Measurements from ENCODE around the gene HES3.

DNA sequence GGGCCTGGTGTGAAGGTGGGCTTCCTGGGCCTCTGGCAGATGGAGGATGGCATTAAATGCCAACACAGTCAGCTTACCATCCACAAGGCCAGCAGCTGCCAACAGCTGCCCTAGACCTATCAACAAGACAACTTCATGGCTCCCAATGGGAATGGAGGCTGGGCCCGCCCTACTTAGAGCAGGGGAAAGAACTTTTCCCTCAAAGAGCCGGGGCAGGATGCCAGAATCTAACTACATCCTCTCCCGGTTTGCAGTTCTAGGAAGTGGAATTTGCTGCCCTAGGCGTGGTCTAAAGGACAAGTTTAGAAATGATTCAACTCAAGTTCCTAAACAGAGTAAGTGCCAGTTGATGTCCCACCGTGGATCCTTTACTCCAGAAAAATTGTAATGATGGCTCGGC is 21.3 kb upstream of the HES3 start:
- TF ChIP-seq REST (IDR thresholded peaks at IDR 0.05; ENCODE audit: low read depth), result no peak
- 0 out of 2 replicates have a peak, but pooled peaks have one; percentile 1 for TF ChIP-seq JUND (IDR thresholded peaks at IDR 0.05)
- TF ChIP-seq EZH2 (IDR thresholded peaks at IDR 0.05), result no peak
